NCI-H1417 (cell line): ENCODE data around the gene PRR23E.

ENCODE experiments used
- DNase-seq, 3 experiments: peaks; one replicate each; lab custom pipeline; 2025; lab: John Stamatoyannopoulos, UW

Gene PRR23E

GRCh38 chr3:127226946-127227842 is 34.3 kb downstream of the PRR23E start:
- no peak for DNase-seq

DNA sequence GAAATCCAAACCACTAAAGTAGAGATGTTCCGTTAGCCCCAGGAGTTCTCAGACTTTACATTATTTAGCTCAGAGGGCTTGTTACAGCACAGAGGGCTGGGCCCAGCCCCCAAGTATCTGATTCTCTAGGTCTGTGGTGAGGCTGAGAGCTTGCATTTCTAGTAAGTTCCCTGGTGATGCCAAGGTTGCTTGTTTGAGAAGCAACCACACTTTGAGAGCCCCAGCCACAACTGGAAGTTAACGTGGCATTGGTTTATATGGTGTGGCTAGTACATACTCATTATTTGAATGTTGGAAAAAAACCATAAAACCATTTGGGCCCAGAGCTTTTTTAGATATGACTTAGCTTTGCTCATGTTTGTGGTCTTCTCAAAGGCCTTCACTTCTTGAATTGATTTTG is 35.9 kb downstream of the PRR23E start:
- DNase-seq: no peak

- DNase-seq: no peak
Observed at GRCh38 chr3:127233371-127233770, 40.4 kb downstream of the PRR23E start.

DNA sequence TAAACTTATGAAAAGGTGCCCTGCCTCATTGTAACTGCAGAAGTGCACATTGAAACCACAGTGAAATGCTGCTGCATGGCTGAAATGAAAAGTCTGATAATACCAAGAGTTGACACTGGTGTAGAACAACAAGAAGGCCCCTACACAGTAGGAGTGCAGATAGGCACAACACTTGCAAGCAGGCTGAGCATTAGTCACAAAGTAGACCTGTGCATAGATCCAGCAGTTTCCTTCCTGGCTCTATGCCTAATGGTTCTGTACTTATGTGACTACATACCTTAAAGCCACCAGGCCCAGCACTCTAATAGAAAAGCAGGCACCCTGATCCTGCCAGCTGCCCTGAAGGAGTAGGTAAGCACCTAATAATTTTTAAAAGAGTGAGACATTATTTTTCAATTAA is 41.8 kb downstream of the PRR23E start:
- DNase-seq: no peak

DNA sequence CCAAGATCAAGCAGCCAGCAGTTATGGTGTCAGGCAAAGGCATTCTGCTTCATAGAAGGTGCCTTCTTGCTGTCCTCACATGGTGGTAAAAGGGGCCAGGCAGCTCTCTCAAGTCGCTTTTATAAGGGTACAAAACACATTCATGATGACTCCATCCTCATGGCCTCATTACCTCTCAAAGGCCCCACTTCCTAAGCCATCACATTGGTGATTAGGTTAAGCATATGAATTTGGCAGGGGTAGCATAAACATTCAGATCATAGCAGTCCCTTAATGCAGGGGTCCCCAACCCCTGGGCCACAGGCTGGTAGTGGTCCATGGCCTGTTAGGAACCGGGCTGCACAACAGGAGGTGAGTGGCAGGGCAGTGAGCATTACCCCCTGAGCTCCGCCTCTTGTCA is 42.8 kb downstream of the PRR23E start:
- no peak for DNase-seq

DNA sequence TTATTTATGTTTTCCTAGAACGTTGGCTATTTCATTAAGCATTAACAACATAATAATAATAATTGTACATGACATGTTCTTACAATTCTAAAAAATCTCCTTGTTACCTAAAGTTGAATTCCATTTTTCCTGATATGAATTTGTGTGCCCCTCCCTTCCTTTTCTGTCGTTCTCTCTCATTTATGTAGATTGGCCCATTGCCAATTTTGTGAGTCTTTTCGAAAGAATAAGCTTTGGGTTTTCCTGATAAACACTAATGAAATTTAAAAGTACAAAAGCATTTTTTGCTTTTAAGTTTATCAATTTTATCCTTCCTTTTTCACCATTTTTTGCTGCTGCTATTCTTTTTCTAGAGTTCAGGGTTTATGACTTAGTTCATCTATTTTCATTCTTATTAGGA is 44.9 kb downstream of the PRR23E start:
- DNase-seq: no peak

DNA sequence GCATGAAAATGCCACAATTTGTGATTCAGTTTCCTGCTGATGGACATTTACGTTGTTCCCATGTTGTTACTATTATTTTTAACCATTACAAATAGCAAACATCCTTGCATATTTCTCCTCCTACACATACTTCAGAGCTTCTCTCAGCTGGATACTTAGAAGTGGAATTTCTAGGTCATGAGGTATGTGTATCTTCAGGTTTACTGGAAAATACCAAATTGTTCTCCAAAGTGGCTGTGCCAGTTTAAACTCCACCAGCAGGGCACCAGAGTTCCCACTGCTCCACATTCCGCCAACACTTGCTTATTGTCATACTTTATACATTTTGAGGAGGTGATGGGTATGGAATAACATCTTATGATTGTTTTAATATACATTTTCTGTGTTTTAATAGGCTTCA is 45.7 kb downstream of the PRR23E start:
- no peak for DNase-seq

DNA sequence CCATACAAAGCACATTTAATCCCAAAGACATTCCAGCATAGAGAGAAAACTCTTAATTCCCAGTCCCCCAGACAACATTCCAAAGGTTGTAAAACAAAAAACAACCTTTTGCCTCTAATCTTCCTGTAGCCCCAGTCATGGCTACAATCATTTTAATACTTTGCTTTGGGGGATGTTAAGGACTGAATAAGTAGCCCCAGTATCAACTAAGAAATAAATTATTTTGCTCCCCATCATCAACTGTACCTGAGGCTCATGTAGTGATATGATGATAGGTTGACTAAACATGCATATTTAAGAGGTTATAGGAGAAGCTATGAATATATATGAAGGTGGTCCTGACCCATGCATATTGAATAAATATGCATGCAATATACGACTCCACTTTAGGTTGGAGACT is 54.4 kb downstream of the PRR23E start:
- DNase-seq: no peak
